ENCODE results near the gene PDE4DIP.
"Not testable (repeated sequence)": the region's sequence is repeated elsewhere in the genome, so short reads cannot be mapped to it uniquely, and the experiment has no call there.

PDE4DIP gene

DNA sequence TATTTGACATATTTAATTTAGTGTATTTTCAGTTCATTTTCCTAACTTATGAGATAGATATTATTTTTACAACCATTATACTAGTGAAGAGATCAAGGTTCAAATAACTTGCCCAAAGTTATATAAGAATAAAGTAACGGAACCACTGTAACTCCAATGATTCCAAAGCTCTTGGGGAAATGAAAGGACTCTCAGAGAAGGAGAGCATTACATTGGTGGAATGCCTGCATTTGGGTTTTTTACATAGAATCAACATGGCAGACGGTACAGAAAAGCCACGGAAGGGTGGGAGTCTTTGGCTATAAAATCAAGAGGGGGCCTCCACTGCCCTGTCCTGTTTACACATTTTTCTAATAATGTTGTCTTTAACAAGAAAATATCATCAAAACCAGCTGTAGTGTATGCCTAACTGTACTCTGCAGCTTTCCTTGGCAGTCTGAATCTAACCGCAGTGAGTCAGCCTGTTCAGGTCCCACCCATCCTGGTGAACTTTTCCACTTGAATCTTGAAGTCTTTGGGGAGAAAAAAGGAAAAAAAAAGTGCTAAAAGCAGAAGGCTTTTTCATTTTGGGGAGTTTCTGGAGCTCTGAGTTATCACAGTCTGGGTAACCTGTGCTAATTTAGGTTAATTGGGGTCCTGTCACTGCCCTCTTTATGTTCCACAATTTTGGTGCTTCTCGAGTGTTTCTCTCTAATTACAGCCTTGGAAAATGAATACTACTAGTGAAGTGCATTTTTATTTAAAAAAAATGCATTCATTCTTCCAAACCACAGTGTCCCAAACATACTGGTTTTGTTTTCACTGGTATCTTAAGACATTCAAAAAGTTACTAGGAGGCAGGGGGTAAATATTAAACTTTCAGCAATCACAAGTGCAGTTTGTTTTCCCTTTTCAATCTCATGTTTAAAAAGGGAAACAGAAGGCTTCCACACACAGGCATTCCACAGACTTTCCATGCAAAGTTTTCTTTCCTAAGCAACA, 30.5 kb downstream of the PDE4DIP start:
- not testable (repeated sequence) for H3K4me1 ChIP-seq (ENCODE audit: control insufficient read depth in 1 of 2, insufficient read depth in 2 of 2, low read length in 2 of 2); H3K36me3 ChIP-seq (ENCODE audit: control insufficient read depth in 1 of 2, insufficient read depth in 2 of 2, low read length in 2 of 2); H3K9me3 ChIP-seq (ENCODE audit: control insufficient read depth in 1 of 2, low read length in 2 of 2); H3K27me3 ChIP-seq (ENCODE audit: low read depth, low read length); H3K27ac ChIP-seq (ENCODE audit: low read length); H3K4me3 ChIP-seq (ENCODE audit: low read depth in 1 of 2, low read length in 2 of 2)

DNA sequence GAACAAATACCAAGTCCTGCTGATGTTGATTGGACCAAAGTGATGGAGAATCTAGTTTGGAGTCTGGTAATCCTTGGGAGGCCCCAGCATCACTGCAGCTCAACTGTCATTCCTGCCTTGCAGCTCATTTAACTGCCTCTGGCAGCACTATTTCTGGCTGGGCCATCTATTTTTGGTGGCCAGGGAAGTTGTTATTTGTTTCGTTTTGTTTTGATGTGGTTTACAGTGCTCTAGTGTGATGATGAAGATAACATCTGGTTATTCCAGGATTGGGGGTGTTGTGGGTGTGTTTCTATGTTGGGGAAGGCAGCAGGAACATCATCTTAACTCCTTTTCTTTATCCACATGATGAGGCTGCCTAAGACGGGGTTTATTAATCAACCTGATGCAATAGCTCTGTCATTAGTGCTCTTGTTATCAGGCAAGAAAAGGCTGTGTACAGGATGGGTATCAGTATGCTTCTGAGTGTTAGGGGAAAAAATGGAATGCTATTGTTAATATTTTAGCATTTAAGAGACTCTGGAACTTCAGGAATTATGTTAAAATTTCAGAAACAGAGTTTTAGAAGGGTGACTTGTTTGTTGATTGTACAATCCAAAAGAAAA, 35.7 kb downstream of the PDE4DIP start:
- not testable (repeated sequence) for H3K4me1 ChIP-seq (ENCODE audit: control insufficient read depth in 1 of 2, insufficient read depth in 2 of 2, low read length in 2 of 2); H3K27me3 ChIP-seq (ENCODE audit: low read depth, low read length); H3K9me3 ChIP-seq (ENCODE audit: control insufficient read depth in 1 of 2, low read length in 2 of 2); H3K36me3 ChIP-seq (ENCODE audit: control insufficient read depth in 1 of 2, insufficient read depth in 2 of 2, low read length in 2 of 2); H3K27ac ChIP-seq (ENCODE audit: low read length); H3K4me3 ChIP-seq (ENCODE audit: low read depth in 1 of 2, low read length in 2 of 2)

DNA sequence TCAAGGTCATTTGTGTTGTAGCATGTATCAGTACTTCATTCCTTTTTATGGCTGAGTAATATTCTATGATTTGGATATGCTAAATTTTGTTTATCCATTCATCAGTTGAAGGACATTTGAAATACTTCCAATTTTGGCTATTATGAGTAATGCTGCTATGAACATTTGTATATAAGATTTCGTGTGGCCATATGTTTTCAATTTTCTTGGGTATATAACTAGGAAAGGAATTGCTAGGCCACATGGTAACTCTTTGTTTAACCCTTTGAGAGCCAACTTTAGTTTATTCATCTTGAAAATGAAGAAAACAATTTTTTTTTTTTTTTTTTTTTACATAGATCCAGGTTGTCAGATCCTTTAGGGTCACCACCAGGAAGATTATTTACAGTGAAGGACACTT, 37.0 kb downstream of the PDE4DIP start:
- not testable (repeated sequence) for H3K36me3 ChIP-seq (ENCODE audit: control insufficient read depth in 1 of 2, insufficient read depth in 2 of 2, low read length in 2 of 2); H3K4me1 ChIP-seq (ENCODE audit: control insufficient read depth in 1 of 2, insufficient read depth in 2 of 2, low read length in 2 of 2); H3K4me3 ChIP-seq (ENCODE audit: low read depth in 1 of 2, low read length in 2 of 2); H3K27me3 ChIP-seq (ENCODE audit: low read depth, low read length); H3K9me3 ChIP-seq (ENCODE audit: control insufficient read depth in 1 of 2, low read length in 2 of 2); H3K27ac ChIP-seq (ENCODE audit: low read length)

DNA sequence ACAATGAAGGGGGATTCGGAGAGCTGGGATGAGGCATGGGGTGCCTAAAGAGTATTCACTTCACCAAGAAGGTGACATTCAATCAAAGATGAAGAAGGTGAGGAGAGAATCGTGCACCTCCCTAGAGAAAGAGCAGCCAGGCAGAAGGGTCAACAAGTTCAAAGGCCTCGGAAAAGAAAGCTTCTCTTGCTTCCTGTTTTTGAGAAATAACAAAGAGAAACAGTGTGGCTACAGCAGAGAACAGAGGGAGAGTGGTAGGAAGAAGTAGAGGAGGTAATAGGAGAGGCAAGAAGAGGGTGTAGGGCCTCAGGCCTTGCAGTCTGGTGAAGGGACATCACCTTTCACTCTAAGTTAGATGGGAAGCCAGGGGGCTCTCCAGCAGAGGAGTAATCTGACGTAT, 41.0 kb downstream of the PDE4DIP start:
- H3K9me3 ChIP-seq (ENCODE audit: control insufficient read depth in 1 of 2, low read length in 2 of 2); H3K4me3 ChIP-seq (ENCODE audit: low read depth in 1 of 2, low read length in 2 of 2); H3K27me3 ChIP-seq (ENCODE audit: low read depth, low read length); H3K4me1 ChIP-seq (ENCODE audit: control insufficient read depth in 1 of 2, insufficient read depth in 2 of 2, low read length in 2 of 2); H3K27ac ChIP-seq (ENCODE audit: low read length); H3K36me3 ChIP-seq (ENCODE audit: control insufficient read depth in 1 of 2, insufficient read depth in 2 of 2, low read length in 2 of 2): not testable (repeated sequence)

DNA sequence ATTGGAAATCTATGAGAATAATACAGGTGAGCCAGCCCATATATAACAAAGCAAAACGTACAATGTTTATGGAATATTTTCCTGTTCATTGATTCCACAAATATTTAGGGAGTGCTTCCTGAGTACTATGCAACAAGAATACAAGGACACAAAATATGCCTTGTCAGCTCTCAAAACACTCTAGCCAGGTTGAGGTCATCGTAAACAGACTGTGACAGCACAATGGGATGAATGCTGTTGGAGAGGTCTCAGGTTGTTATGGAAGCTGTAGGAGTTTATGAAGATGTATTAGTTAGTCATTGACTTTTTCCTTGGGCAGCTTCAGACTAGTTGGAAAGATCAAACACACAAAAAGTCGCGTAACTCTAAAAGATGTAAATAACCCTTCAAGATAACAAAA, 42.1 kb downstream of the PDE4DIP start:
- not testable (repeated sequence) for H3K4me3 ChIP-seq (ENCODE audit: low read depth in 1 of 2, low read length in 2 of 2); H3K27me3 ChIP-seq (ENCODE audit: low read depth, low read length); H3K9me3 ChIP-seq (ENCODE audit: control insufficient read depth in 1 of 2, low read length in 2 of 2); H3K4me1 ChIP-seq (ENCODE audit: control insufficient read depth in 1 of 2, insufficient read depth in 2 of 2, low read length in 2 of 2); H3K36me3 ChIP-seq (ENCODE audit: control insufficient read depth in 1 of 2, insufficient read depth in 2 of 2, low read length in 2 of 2); H3K27ac ChIP-seq (ENCODE audit: low read length)

DNA sequence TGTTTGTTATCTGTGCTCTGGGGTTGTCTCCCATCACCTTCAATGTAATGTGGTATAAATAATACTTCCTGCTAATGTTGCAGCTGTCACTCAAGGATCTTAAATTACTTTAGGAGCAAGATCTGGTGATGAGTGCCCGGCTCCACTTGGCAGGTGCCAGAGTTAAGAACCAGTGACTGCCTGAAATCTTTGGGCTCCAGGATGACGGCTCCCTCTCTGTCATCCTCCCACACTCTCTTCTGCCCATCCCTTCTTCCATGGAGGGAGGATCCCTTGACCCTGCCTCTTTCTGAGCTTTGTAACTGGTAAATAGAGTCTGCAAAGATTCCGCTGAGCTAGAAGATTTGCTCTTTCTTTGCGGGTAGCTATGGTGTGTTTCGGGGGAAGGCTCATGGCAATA, 44.4 kb downstream of the PDE4DIP start:
- H3K36me3 ChIP-seq (ENCODE audit: control insufficient read depth in 1 of 2, insufficient read depth in 2 of 2, low read length in 2 of 2); H3K9me3 ChIP-seq (ENCODE audit: control insufficient read depth in 1 of 2, low read length in 2 of 2); H3K4me3 ChIP-seq (ENCODE audit: low read depth in 1 of 2, low read length in 2 of 2); H3K27ac ChIP-seq (ENCODE audit: low read length); H3K4me1 ChIP-seq (ENCODE audit: control insufficient read depth in 1 of 2, insufficient read depth in 2 of 2, low read length in 2 of 2); H3K27me3 ChIP-seq (ENCODE audit: low read depth, low read length): not testable (repeated sequence)

DNA sequence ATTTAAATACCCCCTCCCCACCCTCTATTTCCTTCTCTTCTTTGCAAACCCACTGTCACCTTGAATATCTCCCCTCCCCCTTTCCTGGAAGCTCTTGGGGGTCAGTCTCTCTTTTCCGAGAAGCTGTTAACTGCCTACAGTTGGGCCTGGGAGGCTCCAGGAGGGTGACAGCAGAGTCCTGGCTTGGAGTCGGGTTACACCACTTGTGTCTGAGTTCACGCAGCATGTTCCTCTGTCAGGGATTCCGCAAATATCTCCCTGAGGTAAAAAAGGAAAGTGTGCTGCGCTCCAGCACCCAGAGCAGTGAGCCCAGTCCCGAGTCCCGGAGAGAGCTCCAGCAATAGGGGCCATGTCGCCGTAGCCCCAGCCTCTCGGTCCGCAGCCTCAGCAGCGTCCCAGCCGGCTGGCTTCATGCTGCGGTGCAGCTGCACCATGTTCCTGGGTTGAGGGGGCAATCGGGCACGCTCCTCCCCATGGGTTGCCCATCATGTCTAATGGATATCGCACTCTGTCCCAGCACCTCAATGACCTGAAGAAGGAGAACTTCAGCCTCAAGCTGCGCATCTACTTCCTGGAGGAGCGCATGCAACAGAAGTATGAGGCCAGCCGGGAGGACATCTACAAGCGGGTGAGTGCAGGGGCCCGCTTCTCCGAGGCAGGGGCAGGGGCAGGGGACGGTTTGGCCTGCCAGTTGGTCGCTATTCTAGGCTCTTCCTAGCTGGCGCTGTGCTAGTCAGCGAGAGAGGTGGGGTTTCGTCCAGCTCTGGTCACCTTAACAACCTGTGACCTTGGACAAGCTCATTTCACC, 45.2 kb downstream of the PDE4DIP start:
- not testable (repeated sequence) for H3K27ac ChIP-seq (ENCODE audit: low read length)

DNA sequence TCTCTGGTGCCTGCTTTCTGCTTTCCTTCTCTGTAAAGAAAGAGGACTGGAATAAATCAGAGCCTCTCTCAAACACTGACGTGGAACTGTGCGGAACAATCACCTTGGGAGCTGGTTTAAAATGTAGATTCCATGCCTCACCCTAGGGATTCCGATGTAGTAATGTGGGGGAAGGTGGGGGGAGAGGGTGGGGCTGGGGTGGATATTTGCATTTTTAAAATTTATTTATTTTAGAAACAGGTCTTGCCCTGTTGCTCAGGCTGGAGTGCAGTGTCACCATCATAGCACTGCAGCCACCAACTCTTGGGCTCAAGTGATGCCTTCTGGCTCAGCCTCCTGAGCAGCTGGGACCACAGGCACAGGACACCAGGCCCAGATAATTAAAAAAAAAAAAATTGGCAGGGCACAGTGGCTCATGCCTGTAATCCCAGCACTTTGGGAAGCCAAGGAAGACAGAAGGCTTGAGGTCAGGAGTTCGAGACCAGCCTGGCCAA, 45.9 kb downstream of the PDE4DIP start:
- not testable (repeated sequence) for H3K9me3 ChIP-seq (ENCODE audit: control insufficient read depth in 1 of 2, low read length in 2 of 2); H3K27me3 ChIP-seq (ENCODE audit: low read depth, low read length); H3K27ac ChIP-seq (ENCODE audit: low read length); H3K36me3 ChIP-seq (ENCODE audit: control insufficient read depth in 1 of 2, insufficient read depth in 2 of 2, low read length in 2 of 2); H3K4me3 ChIP-seq (ENCODE audit: low read depth in 1 of 2, low read length in 2 of 2); H3K4me1 ChIP-seq (ENCODE audit: control insufficient read depth in 1 of 2, insufficient read depth in 2 of 2, low read length in 2 of 2)

More for the DNA sequence above, 45.2 kb downstream of the PDE4DIP start:
- H3K4me1 ChIP-seq (ENCODE audit: control insufficient read depth in 1 of 2, insufficient read depth in 2 of 2, low read length in 2 of 2); H3K9me3 ChIP-seq (ENCODE audit: control insufficient read depth in 1 of 2, low read length in 2 of 2); H3K4me3 ChIP-seq (ENCODE audit: low read depth in 1 of 2, low read length in 2 of 2); H3K27me3 ChIP-seq (ENCODE audit: low read depth, low read length); H3K36me3 ChIP-seq (ENCODE audit: control insufficient read depth in 1 of 2, insufficient read depth in 2 of 2, low read length in 2 of 2): not testable (repeated sequence)

DNA sequence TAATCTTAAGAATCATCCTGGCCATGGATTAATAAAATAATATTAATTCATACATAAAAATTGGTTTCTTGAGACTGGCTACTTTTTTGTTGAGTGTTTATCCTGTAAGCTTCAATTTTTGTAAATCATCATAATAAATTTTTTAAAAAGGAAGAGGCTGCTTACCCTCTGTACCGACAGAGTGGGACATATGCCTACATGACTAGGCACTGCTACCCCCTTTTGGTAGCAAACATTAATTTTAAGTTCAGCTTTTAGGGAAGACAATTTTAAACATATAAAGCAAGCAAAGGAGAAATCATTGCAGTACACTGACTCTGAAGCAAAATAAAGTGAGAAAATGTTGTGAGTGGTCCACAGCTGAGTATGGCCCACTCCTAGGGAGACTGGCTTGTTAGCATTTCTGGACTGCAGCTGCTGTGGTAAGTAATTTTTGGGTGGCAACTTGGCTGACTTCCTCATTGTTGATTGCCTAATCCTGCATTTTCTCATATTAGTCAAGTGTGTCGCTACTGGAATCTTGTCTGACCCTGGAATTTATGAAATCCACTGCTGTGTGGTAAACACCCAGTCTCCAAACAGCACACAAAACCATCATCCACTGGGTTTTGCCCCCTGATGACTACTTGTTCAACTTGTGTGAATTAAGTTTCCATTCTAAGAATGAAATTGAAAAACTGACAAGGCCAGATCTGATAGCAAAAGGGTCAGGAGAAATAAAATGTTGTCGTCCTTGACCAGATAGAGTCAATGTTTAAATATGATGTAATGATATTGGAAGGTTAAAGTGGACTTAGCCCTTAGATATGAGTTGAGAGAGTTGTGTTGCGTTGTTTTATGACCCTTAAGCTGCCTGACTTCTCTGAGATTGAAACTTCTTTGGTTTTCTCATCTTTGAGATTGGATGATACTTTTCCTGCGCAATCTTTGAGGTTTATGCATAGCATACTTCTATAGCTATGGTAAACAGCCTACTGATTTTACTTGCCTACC, 50.4 kb downstream of the PDE4DIP start:
- H3K4me1 ChIP-seq (ENCODE audit: control insufficient read depth in 1 of 2, insufficient read depth in 2 of 2, low read length in 2 of 2); H3K27ac ChIP-seq (ENCODE audit: low read length); H3K27me3 ChIP-seq (ENCODE audit: low read depth, low read length); H3K9me3 ChIP-seq (ENCODE audit: control insufficient read depth in 1 of 2, low read length in 2 of 2); H3K4me3 ChIP-seq (ENCODE audit: low read depth in 1 of 2, low read length in 2 of 2); H3K36me3 ChIP-seq (ENCODE audit: control insufficient read depth in 1 of 2, insufficient read depth in 2 of 2, low read length in 2 of 2): not testable (repeated sequence)

DNA sequence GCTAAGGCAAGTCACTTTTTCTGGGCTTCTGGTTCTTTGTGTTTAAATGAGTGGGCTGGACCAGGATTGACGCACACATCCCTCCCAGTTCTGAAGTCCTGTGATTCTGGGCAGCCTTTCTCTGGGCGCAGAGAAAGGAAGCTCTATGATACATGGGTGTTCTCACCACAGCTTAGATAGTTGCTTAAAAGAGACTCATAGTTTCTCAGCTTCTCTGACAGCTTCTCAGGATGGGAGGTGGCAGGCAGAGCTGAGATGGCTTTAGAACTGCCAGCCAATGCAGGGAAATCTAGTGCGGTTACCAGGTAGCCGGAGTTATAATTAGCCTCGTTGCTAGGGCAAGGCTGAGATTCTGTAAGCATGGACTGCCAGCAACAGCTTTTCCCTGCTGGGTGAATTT, 55.8 kb downstream of the PDE4DIP start:
- H3K36me3 ChIP-seq (ENCODE audit: control insufficient read depth in 1 of 2, insufficient read depth in 2 of 2, low read length in 2 of 2); H3K27me3 ChIP-seq (ENCODE audit: low read depth, low read length); H3K4me3 ChIP-seq (ENCODE audit: low read depth in 1 of 2, low read length in 2 of 2); H3K27ac ChIP-seq (ENCODE audit: low read length); H3K4me1 ChIP-seq (ENCODE audit: control insufficient read depth in 1 of 2, insufficient read depth in 2 of 2, low read length in 2 of 2); H3K9me3 ChIP-seq (ENCODE audit: control insufficient read depth in 1 of 2, low read length in 2 of 2): not testable (repeated sequence)
